Epithelial cell of proximal tubule (primary cell): ENCODE results near the gene CHRNG. TPM values are rescaled to one million over a fixed set of nuclear protein-coding genes. Genes with fewer than 3 reads are reported as not detected.

Experiments
- DNase-seq: peaks from one replicate; pipeline ENCODE4 v3.0.0-alpha.2; 2011; ENCODE audit warnings: low read depth
- H3K4me3 ChIP-seq: 2 replicates; pipeline ENCODE4 v1.5.1; 2011; ENCODE audit warnings: low read depth, mild to moderate bottlenecking, low read length
- CTCF ChIP-seq: conservative IDR thresholded peaks from 2 replicates; pipeline ENCODE4 v1.5.1; 2012; ENCODE audit warnings: low read depth, mild to moderate bottlenecking, low read length
- total RNA-seq: library from RNA; depleted of rRNA; stranded (reverse); fragments of >200 nt; gene quantifications from 2 replicates; pipeline ENCODE4 v1.2.3, GENCODE V29; 2015

The CHRNG gene
- total RNA-seq, 1 donor from 2014 or later, result not detected

- no peak for DNase-seq
- no peak for TF ChIP-seq CTCF
- no peak overlapping the region for H3K4me3 ChIP-seq
Observed at GRCh38 chr2:232518844-232519243, 20.6 kb upstream of the CHRNG start.

- no peak for DNase-seq
- TF ChIP-seq CTCF, result no peak
- H3K4me3 ChIP-seq, result no peak within 1 kb of the TSS
Observed at GRCh38 chr2:232519581-232520438, 19.7 kb upstream of the CHRNG start, which contains the start of gene PRSS56. TSS of gene PRSS56 (plus strand) at chr2:232520388. CDS start at chr2:232520599, 211 bp downstream.

- no peak overlapping the region for H3K4me3 ChIP-seq
- no peak for TF ChIP-seq CTCF
- no peak for DNase-seq
Observed at GRCh38 chr2:232520489-232520888, 19.0 kb upstream of the CHRNG start.

GRCh38 chr2:232521098-232521497, 18.4 kb upstream of the CHRNG start:
- no peak overlapping the region for H3K4me3 ChIP-seq
- no peak for DNase-seq
- TF ChIP-seq CTCF, result no peak

GRCh38 chr2:232521959-232522622, 17.4 kb upstream of the CHRNG start:
- DNase-seq, result no peak
- TF ChIP-seq CTCF, result peak; percentile 59
- peak overlapping the region; percentile 19 for H3K4me3 ChIP-seq

GRCh38 chr2:232522623-232523401, 16.7 kb upstream of the CHRNG start:
- TF ChIP-seq CTCF, result no peak
- H3K4me3 ChIP-seq, result peak overlapping the region; percentile 19
- DNase-seq, result no peak
